Cerebellar nuclear complex (tissue), 1 donor: ENCODE measurements around the gene ATP13A3.

ENCODE experiments used
- DNase-seq, 2 experiments: peaks; one replicate each; lab custom pipeline; 2025; lab: John Stamatoyannopoulos, UW

The ATP13A3 gene

DNA sequence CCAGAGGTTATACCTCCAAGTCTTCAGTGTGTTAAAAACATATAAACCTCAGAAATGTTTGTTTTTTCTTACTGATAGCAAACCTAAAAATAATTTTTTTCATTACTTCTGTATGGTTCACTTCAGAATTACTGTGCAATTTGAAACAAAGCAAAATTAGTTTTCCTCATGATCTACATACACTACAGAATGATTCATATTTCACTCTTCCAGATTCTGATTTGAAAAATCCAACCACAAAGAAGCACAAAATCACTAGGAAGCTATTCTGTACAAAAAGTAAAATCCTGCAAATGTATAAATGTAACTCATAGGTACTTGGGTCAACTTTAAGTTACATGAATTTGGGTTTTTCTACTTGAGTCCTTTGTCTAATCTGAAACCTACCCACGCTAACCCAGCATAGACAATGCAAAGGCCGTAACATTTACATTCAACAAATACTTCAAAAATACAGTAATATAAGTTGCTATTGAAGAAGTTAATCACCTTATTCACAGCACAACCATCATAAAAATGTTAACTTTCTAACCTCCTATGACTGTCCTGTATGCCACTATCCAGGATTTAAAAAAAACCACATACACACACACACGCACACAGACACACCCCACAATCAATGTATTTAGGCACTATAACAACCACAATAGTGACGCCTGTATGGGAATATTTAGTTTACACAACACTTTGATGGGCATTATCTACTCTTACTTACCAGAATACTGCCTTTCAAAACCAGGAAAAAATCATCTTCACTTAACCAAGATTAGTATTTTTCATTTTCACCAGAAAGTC, 11.5 kb downstream of the ATP13A3 start:
- DNase-seq = no peak

DNA sequence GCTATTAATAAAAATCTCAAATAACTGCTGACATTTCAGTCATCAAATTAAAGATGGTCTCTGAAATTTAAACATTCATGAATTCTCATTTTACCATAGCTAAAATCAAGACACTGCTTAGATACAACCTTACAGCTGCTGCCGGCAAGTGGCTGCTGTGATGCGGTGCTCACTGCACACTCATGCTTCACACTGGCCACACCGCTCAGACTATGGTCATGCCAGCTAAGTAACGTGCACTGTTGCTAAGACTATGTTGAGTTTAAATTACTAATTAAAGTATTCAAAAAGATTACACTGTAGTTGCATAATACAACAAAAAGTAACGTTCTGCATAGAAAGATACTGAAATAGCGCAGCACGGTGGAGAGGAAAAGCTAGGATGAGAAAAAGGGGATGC, 12.1 kb downstream of the ATP13A3 start:
- no peak for DNase-seq

DNA sequence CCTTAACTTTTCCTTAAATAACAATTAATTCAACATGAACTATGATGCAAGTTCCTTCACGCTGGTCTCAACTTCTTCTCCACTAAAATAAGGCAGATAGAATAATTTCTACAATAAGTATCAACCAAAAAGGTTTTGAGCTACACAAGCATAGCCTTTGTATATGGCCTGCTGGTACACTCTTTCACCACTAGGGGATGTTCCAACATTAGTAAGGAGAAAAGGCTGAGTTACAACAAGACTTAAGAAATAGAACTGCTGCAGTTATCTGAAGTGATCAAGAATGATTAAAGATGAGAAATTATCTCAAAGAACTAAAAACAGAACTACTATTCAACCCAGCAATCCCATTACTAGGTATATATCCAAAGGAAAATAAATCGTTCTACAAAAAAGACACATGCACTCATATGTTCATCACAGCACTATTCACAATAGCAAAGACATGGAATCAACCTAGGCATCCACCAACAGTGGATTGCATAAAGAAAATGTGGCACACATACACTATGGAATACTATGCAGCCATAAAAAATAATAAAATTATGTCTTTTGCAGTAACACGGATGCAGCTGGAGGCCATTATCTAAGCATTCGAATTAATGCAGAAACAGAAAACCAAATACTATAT, 14.4 kb downstream of the ATP13A3 start:
- no peak for DNase-seq

DNA sequence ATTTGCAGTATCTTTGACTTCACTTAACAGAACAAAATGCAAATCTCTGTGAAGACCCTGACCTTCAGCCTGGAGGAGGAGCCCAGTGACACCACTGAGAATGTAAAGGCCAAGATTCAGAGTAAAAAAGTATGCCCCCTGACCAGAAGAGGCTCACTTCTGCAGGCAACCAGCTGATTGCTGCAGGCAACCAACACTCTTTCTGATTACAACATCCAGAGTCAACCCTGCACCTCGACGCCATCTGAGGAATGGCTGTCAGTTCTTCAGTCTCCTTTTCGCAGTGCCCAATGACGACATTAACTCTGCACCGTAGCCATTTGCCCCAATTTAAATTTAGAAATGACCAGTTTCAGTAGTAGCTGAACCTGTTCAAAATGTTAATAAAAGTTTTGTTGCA, 14.9 kb downstream of the ATP13A3 start:
- no peak for DNase-seq

DNA sequence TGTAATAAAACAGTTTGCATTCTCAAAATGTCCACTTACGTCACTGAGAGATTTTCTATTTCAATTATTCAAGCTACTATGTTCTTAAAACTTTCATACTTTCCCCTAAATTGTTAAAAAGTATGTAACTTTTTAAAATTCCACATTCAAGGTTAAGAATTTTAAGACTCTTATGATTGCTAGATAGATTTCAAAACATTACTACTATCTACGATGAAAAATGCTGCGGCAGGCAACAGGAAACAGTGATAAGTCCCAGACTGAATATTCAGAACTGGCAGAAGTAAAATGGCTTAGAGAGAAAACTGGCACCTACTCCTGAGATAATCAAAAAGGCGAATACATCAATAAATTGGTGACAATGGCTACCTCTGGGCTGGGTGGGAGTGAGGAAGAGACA, 16.2 kb downstream of the ATP13A3 start:
- DNase-seq = no peak

DNA sequence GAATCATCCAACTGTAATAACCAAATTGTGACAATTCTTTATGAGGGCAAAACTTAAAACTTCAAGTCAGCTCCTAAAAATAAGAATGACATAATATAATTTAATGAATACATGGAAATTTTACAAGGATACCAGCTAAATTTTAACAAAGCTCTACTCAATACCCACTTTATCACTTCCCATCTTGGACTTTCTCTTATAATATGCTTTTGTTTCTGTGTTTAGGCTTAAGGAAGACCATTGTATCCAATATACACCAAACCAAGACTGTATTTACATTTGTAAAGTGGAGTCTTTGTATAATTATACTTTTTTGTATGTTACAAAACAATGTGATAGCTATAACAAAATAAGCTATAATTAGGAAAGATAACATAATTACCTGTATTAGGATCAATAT, 16.8 kb downstream of the ATP13A3 start:
- no peak for DNase-seq

DNA sequence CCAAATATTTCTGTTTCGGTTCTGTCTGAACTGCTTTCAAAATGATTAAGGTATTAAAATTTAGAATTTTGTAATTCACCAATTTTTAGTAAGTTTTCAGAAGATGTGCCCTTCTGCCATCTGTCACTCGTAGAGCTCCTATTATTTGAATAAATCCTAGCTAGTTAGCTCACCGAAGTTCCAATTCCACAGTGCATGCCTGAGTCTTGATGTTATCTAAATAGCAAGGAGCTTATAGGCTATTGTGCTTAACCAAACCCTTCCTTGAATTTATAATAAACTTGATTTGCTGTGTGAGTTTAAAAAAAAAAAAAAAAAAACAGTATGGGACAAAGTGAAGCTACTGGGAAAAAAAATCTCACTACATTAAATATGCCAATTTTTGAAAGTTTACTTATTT, 18.7 kb downstream of the ATP13A3 start:
- no peak for DNase-seq

DNA sequence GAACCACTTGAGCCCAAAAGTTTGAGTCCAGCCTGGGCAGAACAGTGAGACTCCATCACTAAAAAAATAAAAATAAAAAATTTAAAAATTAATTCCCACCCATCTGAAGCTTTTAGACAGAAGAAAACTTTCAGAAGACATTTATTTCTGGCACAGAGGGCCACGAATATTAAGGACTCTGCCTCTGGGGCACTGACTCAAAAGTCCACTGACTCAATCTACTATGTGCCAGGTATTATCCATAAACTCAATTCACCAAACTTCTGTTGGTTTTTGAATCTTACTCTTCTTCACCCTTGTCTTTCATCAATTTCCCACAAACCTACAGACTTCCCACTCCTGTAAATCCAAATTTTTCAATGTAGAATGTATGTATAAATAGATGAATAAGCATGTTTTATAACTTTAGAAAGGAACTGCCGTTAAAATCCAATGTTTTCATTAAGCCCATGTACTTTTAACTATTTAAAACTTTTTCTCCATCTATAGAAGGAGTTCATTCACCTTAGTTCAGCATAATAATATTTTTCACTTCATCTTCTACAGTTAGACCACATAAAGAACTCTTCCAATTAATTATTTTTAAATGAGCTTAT, 19.9 kb downstream of the ATP13A3 start:
- no peak for DNase-seq

DNA sequence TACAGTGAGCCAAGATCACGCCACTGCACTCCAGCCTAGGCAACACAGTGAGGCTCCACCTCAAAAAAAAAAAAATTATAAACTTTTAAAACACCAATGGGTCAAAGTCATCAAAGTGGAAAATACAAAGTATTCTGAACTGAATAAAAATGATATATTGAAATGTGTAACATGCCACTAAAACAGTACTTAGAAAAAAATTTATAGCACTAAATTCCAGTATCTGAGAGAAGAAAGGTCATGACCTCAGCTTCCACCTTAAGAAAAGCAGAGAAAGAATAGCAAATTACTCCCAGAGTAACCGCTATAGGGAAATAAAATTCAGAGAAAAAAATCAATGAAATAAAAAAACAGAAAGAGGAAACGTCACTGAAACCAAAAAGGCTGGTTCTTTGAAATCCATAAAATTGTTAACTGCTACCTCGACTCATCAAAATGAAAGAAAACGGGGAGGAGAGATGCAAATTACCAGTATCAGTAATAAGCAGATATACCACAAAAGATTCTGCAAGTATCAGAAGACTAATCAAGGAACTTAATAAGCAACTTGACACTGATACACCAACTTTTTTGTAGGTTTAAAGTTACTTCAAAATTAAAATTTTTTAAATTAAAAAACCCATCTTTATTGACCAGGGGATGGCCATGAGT, 20.8 kb downstream of the ATP13A3 start:
- no peak for DNase-seq

DNA sequence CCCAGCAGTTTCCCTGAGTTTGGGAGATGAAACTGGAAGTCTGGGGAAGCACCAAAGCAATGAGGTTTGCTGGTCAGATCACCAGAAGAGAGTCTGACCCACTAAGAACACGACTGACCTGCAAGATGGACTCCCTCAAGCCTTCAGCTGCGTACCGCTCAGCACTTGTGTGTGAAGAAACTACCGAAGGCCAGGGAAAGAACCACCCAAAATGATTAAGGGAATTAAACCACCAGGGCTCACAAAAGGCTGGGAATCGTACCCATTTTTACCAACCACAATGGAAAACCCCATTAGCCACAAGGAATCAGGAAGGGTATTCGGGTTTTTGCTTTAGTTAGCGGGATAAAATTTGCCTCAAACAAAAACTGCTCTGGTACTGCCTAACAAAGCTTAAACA, 21.6 kb downstream of the ATP13A3 start:
- no peak for DNase-seq

DNA sequence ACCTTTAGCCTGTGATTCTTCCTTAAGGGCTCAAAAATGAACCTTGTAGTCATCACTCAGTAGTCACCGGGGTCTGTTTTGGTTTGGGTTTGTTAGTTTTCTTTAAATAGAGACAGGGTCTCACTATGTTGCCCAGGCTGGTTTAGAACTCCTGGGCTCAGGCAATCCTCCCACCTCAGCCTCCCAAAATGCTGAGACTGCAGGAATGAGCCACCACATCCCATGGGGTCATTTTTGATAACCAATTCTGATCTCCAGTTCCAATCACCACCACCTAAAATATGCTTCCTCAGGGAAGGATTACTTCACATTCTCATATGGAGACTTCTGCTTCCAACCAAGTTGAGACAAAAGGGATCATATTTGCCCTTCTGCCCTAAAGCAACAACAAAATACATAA, 22.1 kb downstream of the ATP13A3 start:
- no peak for DNase-seq

DNA sequence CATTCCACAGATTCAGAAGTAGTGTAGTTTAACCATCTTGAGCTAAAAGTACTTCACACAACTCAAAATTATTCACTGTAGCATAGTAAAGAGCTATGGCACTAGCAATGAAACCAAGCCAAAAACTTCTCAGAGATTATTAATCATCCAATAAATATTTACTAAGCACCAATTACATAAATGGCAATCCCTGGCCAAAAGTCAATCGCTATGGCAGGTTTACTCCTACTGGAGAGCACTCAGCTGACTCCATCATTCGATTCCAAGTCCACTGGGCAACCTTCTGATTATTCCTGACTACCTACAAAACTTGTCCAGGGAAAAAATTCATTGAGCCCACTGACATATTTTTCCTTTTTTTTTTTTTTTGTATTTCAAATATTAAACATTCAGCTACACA, 23.9 kb downstream of the ATP13A3 start:
- DNase-seq = no peak

DNA sequence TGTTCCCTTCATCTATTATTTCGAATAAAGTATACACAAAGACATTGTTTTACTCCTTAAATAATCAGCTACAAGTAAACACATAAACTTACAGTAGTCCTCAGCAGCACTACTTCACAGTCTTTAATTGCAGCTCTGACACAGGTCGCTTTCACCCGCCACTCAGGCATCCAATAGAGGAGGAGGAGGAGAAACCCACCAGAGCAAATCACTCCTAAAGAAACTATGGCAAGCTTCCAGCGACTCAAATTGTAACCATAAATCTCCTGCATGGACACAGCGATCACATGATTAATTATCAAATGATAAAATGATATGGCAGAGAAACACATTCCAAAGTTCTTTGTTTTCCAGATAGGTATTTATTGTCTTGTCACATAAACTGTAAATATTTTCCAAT, 26.2 kb downstream of the ATP13A3 start:
- no peak for DNase-seq

DNA sequence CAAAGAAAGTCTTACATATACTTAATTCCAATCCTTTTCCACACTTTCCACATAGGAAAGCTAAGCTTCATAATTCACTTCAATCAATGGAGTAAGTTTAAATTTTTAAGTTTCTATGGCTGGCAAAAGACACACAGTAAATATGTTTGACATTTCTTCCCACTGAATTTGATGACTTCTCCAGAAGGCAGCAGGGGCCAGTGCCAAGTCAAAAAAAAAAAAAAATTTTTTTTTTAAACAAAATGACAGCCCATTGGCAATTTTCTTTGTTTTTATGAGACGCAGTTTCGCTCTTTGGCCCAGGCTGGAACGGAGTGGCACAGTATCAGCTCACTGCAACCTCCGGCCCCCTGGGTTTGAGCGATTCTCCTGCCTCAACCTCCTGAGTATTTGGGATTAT, 28.7 kb downstream of the ATP13A3 start:
- DNase-seq = no peak

DNA sequence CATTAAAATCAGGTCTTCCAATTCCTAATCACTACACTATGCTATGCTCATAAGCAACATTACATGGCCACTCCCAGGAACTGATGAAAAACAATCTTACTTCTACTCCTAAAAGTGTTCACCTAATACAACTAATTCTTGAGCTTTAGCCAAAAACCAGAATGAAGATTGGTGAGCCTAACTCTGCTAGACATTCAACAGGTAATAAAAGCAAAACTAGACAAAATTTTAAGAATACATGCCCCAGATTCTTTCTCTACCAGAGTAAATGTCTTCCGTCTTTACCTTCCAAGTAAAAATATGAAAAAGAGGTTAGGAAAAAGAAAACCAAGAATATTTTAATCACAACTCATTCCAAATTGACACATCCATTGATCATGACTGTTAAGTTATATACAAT, 31.3 kb downstream of the ATP13A3 start:
- DNase-seq = no peak

DNA sequence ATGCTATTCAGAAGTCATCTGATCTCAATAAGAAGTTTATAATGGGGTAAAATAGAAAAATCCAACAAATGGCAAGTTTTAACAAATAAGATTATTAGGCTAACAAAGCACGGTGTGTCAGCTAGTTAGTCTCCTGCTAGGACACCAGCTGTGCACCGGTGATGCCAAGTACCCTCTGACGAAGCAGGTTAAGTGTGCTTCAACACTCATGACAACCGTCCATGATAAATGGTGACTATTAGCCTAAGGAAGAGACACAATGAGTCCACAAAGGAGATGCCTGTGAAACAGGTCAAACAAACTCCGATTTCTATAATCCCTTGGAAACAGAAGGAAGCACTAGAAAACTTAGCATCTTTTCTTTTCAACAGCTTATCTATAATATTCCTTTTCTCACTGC, 36.5 kb downstream of the ATP13A3 start:
- no peak for DNase-seq

DNA sequence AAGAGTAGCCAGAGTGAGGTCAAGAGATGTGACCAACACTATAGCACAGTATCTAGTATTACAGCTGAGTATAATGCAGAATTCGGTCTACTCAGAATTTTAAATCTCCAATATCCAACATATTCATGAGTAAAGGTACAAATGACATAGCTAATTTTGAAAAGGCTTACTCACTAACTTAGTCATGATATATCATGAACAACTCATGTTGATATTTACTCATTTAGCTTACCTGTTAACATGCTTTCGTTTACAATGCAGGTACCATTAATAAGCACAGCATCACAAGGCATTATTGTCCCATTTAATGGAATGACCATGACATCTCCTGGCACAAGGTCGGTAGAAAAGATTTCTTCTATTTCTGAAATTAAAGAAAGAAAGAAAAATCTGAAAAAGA, 36.9 kb downstream of the ATP13A3 start:
- no peak for DNase-seq

DNA sequence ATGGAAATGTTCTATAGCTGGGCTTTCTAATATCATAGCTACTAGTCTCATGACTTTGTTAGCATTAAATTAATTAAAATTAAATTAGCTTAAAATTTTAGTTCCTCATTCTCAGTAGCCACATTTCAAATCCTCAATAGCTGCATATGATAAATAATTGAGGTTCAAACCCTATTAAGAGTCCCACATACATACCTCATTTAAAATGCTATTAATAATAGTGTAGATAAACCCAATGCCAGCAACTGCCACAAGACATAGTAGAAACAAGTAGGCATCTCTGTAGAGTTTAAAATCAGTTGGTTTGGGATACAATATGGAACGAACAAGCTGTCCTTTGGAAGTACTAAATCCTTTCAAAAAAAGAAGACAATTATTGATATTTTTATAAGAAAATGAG, 39.1 kb downstream of the ATP13A3 start:
- DNase-seq = no peak

DNA sequence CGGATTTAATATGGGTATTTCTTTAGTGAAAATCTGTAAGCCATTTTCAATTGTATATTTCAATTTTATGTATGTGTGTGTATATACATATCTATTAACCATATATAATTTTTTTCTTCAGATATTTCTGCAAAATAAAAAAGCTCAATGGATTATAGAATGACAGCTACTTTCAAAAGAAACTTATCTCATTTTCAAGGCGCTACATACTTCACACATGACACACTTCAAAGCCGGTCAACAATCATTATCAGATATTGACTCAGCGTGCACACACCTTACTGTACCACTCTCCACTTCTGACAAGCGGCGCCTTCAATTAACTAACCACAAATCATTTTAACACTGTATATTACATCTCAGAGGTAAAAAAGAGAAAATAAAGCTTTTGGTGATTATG, 39.6 kb downstream of the ATP13A3 start:
- DNase-seq = no peak

DNA sequence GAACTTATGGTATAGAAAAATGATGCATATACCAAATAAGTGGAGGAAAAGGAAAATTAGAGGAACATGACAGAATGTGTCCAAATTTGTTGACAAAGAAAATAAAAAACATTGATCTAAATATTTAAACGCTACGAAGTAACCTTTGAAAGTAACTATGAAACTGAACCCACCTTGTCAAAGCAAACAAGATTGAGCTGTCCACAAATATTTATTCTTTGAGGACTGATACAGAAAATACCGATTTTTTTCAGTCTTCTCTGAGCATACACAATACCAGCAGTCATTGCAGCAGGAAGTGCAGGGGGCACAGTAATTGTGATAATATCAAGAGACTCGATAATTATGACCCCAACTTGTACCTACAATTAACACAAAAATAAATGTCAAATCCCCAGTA, 40.0 kb downstream of the ATP13A3 start:
- no peak for DNase-seq

DNA sequence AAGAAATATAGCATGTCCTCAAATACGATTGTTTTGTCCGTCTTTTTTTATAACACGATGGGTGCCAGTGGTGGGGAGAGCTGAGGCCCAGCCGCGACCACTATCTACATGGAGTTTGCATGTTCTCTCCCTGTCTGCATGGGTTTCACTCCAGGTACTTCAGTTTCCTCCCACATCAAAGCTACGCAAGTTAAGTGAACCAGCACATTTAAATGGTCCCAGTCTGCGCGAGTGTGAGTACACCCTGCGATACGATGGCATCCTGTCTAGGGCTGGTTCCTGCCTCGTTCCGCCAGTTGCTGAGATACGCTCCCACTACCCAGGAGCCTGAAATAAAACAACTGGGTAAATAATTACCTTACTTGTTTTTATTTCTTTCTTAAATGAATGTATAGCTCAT, 40.6 kb downstream of the ATP13A3 start:
- no peak for DNase-seq

DNA sequence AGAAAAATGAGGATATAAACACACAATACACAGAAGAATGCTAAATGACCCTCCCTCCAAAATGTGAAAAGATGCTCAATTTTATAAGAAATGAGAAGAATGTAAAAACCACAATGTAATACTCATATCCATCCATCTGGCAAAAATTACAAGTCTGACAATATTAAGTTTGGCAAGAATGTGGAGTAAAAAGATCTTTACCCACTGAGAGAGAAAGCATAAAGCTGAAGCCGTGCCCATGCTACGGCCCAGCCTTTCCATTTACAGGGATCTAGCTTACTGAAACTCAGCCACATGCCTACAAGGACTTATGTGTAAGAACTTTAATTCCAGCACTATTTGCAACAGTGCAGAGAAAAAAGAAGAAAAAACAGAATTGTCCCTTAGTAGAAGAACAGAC, 42.9 kb downstream of the ATP13A3 start:
- DNase-seq = no peak

DNA sequence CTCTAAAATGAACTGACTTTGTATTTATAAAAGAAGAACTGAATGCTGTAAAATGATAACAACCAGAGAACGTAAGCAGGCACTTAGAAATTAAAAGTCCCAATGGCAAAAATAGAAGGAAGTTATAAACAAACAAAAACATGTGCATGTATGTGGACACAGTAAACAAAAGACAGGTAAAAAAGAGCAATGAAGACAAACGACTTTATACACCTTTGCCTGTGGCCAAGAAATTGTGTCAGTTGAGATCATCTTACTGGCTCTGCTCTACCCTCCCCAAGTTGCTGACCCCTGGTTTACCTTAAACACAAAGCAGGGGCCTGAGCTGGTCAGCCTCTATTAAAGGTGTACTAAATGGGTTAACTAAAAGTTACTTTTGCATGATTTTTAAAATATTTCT, 46.0 kb downstream of the ATP13A3 start:
- DNase-seq = no peak
